ENCODE measurements around the gene FLCN. TPM values are rescaled to one million over a fixed set of nuclear protein-coding genes. Genes with fewer than 3 reads are reported as not detected.

FLCN gene
- total and polyA plus RNA-seq, 10 of the 15 experiments (the other 5 are each of a cell fraction or from before 2014, with no cell fraction given): 1.1 to 24.7 (median 10.4) TPM

- ATAC-seq (no peak), DNase-seq (ENCODE audit: low read depth, low spot score) (no peak), FAIRE-seq (no peak)
- no peak overlapping the region for H3K27ac ChIP-seq (ENCODE audit: control insufficient read depth, insufficient read depth)
- WGBS (ENCODE audit: insufficient coverage, insufficient replicate concordance, low lambda C conversion rate, missing lambda C conversion rate): 97% methylated on average over 17 of the region's 22 CpGs
- no peaks in the 10 kb centered on the region for H3K79me2 ChIP-seq (ENCODE audit: control insufficient read depth, insufficient read depth, low read length)
- no peaks in the 10 kb centered on the region for H4K20me1 ChIP-seq (ENCODE audit: control insufficient read depth, insufficient read depth)
- no peaks in the 10 kb centered on the region for H3K27me3 ChIP-seq (replicated peaks in 1 of 2; ENCODE audit: control insufficient read depth in 2 of 2, insufficient read depth in 2 of 2, low read length in 1 of 2)
- peaks cover 22 to 26% of the 10 kb centered on the region in 2 experiments for H3K36me3 ChIP-seq (ENCODE audit: control insufficient read depth in 2 of 2, insufficient read depth in 2 of 2, low read length in 1 of 2)
- H3K4me3 ChIP-seq: no peak overlapping the region
- POLR2A ChIA-PET: no interaction called here
- CTCF ChIA-PET: no interaction called here
- H3K4me2 ChIP-seq (ENCODE audit: control insufficient read depth, insufficient read depth): no peak overlapping the region
- no peaks in the 10 kb centered on the region for H3K9me3 ChIP-seq (replicated peaks; ENCODE audit: control insufficient read depth, insufficient read depth, low read length)
- BruUV-seq (replicated peaks): no TSS peak
- in situ Hi-C loops (cut with MboI): no loop called here
- no peak overlapping the region for H3K9ac ChIP-seq (ENCODE audit: control insufficient read depth, insufficient read depth, low read length)
- SMC1A ChIA-PET (ENCODE audit: uncharacterized antibody, unreplicated experiment): interaction anchor here (0.6 kb wide), 1 partner anchor 42 kb away, joined by 3 read pairs; no protein-coding TSS in a partner anchor
- RAD21 ChIA-PET (ENCODE audit: unreplicated experiment): no interaction called here
- TF ChIP-seq ZNF592 (IDR thresholded peaks at IDR 0.05) (no peak), MYC (IDR thresholded peaks at IDR 0.05; ENCODE audit: insufficient read depth, insufficient read length, insufficient replicate concordance, low read length, severe bottlenecking) (no peak), PBX3 (IDR thresholded peaks at IDR 0.05; ENCODE audit: insufficient replicate concordance, low read depth, low read length) (no peak), PML (IDR thresholded peaks at IDR 0.05; ENCODE audit: low read length) (no peak), SRF (IDR thresholded peaks at IDR 0.05; ENCODE audit: low read depth in 2 of 2, low read length in 2 of 2) (no peak), RELB (IDR thresholded peaks at IDR 0.05; ENCODE audit: low read depth) (no peak)
- no peak overlapping the region for H2AFZ ChIP-seq (ENCODE audit: control insufficient read depth, low read depth, low read length)
- intact Hi-C loops (cut with micrococcal nuclease; ENCODE audit: unreplicated experiment): no loop called here
- no peaks in the 10 kb centered on the region for H3K4me1 ChIP-seq (ENCODE audit: control insufficient read depth, insufficient read depth, low read length)
Measured at GRCh38 chr17:17221329-17221728, 15.6 kb downstream of the FLCN start.
